ENCODE data around the gene PORCN.

The PORCN gene

GRCh38 chrX:48508400-48509244 is at the start of gene PORCN:
Gene PORCN (plus strand): TSS chrX:48508992. CDS start chrX:48509821, 829 bp downstream.
- DNase-seq (ENCODE audit: low read depth), result no peak

GRCh38 chrX:48459483-48459882 is 49.3 kb upstream of the PORCN start:
- DNase-seq (ENCODE audit: low read depth), result no peak

GRCh38 chrX:48460031-48460430 is 48.8 kb upstream of the PORCN start:
- DNase-seq (ENCODE audit: low read depth), result no peak

- no peak for DNase-seq (ENCODE audit: low read depth)
These were observed 48.2 kb upstream of the PORCN start for GRCh38 chrX:48460606-48461005.

- DNase-seq (ENCODE audit: low read depth), result no peak
These were observed 47.0 kb upstream of the PORCN start for GRCh38 chrX:48461830-48462229.

- peak; percentile 56 for DNase-seq (ENCODE audit: low read depth)
These were observed 43.4 kb upstream of the PORCN start for GRCh38 chrX:48465336-48465933.

- DNase-seq (ENCODE audit: low read depth), result no peak
These were observed 42.1 kb upstream of the PORCN start for GRCh38 chrX:48466696-48467095.

- no peak for DNase-seq (ENCODE audit: low read depth)
These were observed 41.5 kb upstream of the PORCN start for GRCh38 chrX:48467281-48467761.

GRCh38 chrX:48468247-48468671 is 40.5 kb upstream of the PORCN start:
- DNase-seq (ENCODE audit: low read depth), result no peak

GRCh38 chrX:48468693-48469691 is 39.8 kb upstream of the PORCN start:
- DNase-seq (ENCODE audit: low read depth), result no peak

- no peak for DNase-seq (ENCODE audit: low read depth)
These were observed 38.5 kb upstream of the PORCN start, which contains the start of gene SLC38A5 for GRCh38 chrX:48470110-48470832. Gene SLC38A5 (minus strand): TSS chrX:48470260. CDS start chrX:48467924, 2,336 bp downstream.

GRCh38 chrX:48470833-48471118 is 38.0 kb upstream of the PORCN start:
- DNase-seq (ENCODE audit: low read depth), result no peak

GRCh38 chrX:48471504-48471903 is 37.3 kb upstream of the PORCN start:
- no peak for DNase-seq (ENCODE audit: low read depth)

- no peak for DNase-seq (ENCODE audit: low read depth)
These were observed 36.6 kb upstream of the PORCN start for GRCh38 chrX:48472225-48472624.

- no peak for DNase-seq (ENCODE audit: low read depth)
These were observed 35.7 kb upstream of the PORCN start for GRCh38 chrX:48472851-48473703.

- no peak for DNase-seq (ENCODE audit: low read depth)
These were observed 35.1 kb upstream of the PORCN start for GRCh38 chrX:48473704-48473990.

GRCh38 chrX:48474127-48474526 is 34.7 kb upstream of the PORCN start:
- DNase-seq (ENCODE audit: low read depth), result no peak

- DNase-seq (ENCODE audit: low read depth), result no peak
These were observed 34.2 kb upstream of the PORCN start for GRCh38 chrX:48474581-48474980.

- DNase-seq (ENCODE audit: low read depth), result no peak
These were observed 33.5 kb upstream of the PORCN start for GRCh38 chrX:48475296-48475695.

- peak; percentile 86 for DNase-seq (ENCODE audit: low read depth)
These were observed 32.8 kb upstream of the PORCN start, which contains the start of gene FTSJ1 for GRCh38 chrX:48475774-48476577. Gene FTSJ1 (plus strand): TSS chrX:48476199. CDS start chrX:48478048, 1,849 bp downstream.

Data from fibroblast of the conjunctiva (primary cell).